ENCODE measurements around the gene ARHGEF2.

The ARHGEF2 gene

DNA sequence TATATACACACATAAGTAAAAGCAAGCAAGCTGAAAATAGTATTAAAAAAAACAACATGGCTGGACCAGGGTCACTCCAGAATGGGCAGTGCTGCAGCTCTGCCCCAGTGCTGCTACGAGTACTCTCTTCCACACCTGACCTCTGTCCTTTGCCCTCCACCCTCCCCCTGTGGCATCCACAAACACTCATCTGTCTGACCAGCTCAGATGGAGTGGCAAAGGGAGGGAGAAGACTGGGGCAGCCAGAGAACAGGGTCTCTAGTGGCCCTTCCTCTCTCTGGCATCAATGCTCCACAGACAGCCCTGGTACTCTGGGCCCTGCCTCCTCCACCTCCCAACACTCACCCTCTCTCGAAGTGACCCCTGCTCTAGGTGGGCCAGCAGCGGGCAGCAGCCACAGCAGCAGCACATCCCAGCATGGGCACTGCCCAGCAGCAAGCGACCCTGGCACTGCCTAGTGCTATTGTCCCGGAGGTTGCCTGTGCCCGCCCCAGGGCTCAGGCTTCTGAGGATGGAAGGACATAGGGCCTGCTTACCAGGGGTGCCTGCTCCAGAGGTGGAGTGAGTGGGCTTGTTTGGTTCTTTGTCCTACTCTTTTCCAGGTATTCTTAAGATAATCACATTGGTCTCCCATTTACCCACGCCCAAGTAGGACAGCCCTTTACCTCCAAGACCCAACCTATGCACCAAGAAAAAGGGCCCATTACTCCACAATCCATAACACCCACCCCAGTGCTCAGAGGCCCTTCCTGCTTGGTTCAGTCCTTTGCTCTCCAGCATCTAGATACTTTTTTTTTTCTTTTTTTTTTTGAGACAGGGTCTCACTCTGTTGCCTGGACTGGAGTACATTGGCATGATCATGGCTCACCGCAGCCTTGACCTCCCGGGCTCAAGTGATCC, 6.2 kb downstream of the ARHGEF2 start:
- DNase-seq, result no peak

DNA sequence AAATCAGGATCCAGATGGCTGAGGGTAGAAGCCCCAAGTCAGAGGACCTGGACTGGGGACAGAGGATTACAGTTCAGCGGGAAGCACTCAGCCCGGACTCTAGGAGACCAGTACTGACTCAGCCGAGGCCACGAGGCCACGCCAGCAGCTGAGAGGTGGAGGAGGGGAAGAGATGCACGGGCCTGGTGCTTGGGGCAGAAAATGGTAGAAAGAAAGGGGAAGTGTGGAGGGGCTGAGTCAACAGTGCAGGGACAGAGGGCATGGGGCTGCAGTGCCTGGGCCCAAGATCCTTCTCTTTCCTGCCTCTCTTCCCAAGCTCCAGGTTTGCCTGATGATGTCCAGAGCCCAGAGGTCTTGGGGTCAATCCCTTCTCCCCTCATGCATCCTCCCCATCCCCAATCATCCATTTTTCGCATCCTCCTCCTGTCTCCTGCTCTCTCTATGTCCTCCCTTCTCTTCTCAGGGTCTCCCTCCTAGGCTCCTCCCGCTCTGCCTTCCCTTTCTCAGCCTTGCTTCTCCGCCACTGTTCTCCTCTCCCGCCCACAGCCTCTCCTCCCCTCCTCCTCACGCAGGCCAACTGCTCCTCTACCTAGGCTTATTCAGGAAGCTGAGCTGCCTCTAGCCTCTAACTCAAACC, 7.7 kb downstream of the ARHGEF2 start:
- DNase-seq, result no peak

DNA sequence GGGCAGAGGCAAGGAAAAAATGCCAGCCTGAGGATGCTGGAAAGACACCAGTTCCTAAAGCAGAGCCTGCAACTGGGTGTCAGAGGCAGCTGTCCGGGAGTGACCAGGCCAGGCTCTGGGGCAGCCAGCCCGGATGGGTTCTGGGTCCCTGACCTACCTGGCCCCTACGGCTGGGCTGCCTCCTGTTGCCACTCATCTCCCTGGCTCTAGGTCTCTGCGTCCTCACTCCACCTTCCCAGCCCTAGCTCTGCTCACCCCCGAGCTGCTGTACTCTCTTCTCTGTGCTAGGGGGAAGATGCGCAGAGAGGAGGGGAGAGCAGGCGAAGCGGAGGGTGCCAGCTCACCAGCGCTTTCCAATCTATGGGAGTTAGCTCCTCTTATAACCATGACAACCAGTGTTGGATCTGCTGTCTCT, 9.0 kb downstream of the ARHGEF2 start:
- DNase-seq, result no peak

DNA sequence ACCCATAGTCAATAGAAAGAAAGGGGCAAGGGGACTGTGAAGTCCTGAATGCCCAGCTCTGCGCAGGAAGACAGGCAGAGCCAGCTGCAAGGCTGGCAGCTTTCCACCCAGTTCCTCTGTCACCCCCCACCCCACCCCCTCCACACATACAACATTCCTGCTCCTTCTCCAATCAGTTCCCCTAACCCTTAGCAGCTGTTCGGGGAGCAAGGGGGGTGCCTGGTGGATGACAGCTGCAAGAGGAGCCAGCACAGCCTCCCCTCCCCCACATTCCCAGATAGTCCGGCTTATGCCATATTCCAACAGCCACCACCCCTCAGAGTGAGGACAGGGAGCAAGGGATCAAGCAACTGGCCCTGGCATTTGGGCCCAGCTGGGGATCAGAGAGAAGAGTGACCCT, 9.7 kb downstream of the ARHGEF2 start:
- DNase-seq, result no peak

DNA sequence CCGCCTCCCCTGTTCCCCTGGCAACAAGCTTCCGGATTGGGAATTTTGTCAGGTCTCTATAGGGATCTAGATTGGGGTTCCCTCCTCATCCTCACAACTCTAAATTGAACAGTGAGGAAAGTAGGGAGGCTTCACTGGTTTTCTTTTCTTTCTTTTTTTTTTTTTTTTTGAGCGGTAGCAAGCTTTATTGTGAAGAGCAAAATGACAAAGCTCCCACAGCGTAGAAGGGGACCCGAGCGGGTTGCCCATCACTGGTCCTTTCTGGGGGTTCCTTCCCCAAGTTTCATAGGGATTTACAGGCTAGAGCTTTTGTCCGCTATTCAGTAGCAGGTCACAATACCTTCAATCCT, 10.3 kb downstream of the ARHGEF2 start:
- DNase-seq, result no peak

DNA sequence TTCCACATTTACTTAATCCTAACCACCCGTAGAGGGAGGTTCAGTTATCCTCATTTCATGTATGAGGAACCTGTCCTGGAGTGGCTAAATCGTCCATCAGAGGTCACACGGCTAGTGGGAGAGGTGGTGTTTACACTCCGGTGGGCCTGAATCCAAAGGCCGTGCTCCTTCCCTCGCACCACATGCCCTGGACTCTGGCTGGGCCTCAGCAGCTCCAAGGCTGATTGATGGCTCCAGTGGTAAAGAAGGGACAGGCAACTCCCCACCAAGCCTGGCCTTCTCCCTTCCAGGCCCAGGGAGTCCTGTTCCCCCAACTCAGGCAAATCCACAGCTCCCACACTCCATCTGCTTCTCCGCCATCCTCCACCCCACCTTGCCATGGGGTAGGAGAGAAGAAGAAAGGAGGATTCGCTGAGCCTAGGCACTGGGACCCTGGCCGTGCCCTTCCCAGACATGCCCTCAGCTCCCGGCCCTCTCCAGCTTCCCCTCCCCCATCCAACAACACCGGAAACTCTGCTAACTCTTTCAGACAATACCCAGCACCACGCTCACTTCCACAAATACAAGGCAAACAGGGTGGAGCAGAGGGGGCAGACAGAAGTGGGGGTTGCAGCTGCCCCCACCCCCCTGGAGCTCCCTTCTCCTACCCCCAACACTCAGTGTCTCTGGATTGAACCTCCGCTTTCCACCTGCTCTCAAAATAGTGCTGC, 10.9 kb downstream of the ARHGEF2 start:
- no peak for DNase-seq

DNA sequence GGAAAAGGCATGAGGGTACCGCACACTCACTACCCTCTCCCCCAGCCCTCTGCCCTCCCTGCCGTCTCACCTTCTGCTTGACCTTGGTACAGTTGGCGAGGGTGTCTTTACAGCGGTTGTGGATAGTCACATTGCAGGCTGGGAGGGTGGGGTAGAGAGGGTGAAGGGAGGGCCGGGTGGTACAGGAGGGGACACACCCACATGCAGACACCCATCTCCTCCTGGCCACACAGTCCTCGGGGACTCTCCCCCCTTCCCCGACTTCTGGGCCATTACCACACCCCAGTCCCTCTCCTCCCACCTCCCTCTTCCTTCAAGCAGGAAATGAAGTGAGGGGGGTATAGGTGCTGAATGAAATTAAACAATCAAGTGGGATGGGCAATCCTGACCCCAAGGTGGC, 11.6 kb downstream of the ARHGEF2 start:
- no peak for DNase-seq

DNA sequence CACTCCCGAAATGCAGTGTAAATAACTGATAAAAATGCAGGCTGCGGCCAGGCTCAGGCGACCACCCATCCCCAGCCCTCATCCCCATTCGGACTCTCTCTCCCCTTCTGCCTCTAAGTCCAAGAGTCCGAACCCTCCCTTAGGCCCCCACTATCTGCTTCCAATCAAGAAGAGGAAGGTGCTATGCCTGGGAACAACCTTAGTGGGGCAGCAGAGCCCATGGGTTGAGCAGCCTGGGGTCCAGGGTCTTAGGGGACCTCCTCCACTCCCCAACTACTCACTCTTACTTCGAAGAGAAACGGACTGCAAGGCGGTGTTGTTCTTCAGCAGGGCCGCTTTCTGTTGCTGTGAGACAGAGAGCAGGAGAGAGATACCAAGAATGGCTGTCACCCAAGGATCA, 12.2 kb downstream of the ARHGEF2 start:
- peak in 1 of 2 experiments; percentile 27 for DNase-seq

DNA sequence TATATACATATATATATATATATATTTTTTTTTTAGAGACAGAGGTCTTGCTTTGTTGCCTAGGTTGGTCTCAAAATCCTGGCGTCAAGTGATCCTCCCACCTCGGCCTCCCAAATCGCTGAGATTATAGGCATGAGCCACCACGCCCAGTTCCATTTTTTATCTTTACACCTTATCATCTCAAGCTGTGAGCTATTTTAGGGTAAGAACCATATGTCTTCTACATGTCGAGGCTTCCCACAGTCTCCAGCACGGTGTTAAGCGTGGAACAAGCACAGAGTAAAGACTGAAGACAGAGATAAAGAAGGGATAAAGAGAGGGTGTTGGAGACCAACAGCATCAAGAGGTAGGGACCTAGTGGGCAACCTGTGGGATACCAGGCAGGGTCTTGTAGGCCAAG, 14.2 kb downstream of the ARHGEF2 start:
- DNase-seq, result no peak

DNA sequence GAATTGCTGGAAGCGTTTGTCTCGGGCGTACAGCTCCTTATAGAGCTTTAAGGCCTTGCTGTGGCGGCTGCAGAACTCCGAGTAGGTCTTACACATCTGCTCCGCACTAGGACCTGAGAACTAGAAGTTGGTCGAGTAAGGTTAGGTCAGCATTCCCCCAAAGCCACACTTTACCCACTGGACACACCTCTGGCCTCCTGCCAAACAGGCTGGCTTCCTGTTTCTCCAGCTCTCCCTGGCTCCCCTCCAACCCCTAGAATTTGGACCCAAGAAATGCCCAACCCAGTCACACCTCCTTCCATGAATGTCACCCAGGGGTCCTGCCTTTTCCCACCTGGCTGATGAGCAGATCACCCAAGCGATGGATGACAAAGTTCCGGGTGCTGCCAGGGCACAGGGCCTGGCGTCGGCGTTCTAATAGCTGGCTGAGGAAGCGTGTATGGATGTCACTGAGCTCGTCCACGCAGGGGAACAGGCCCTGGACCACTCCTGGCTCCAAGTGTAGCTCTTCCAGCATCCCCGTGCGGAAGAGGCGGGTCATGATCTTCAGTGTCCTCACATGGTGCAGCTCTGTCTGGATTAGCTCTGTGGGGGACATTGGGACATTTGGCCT, 15.6 kb downstream of the ARHGEF2 start:
- DNase-seq, result no peak

DNA sequence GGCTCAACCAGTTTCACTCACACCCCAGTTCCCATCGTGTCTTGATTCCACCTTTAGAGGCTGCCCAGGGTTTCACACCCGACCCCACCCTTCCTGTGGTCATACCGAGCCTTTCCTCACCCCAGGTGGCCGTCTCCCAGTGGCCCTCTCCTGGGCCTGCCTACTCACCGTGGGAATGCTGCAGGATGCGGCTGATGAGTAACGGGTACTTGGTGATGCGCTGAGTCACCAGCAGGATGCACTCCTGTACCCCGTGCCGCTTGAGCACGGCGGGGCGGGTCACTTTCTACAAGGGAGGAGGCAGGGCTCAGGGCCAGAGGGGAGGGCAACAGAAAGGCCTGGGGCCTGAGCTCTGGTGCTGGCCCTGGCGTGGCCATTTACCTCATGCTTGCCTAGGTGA, 16.4 kb downstream of the ARHGEF2 start:
- DNase-seq, result no peak

DNA sequence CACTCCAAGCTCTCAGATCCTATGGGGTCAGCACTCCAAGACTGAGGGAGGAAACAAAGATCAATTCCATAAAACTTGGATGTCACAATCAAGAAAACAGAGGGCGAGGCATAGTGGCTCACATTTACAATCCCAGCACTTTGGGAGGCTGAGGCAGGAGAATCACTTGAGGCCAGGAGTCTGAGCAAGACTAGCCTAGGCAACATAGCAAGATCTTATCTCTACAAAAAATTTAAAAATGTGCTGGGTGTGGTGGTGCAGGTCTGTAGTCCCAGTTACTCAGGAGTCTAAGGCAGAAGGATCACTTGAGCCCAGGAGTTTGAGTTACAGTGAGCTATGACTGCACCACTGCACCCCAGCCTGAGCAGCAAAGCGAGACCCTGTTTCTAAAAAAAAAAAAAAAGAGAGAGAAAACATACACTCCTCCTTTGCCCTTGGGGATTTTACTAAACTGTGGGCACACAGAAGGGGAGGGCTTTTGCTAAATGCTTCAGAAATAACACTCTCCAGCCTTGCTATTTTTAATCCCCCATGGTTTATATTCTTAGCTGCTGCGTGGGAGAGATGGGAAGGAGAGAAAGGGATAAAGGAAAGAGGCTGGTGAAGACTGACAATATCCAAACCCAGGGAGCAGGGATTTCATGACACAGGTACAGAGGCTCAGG, 18.1 kb downstream of the ARHGEF2 start:
- no peak for DNase-seq

DNA sequence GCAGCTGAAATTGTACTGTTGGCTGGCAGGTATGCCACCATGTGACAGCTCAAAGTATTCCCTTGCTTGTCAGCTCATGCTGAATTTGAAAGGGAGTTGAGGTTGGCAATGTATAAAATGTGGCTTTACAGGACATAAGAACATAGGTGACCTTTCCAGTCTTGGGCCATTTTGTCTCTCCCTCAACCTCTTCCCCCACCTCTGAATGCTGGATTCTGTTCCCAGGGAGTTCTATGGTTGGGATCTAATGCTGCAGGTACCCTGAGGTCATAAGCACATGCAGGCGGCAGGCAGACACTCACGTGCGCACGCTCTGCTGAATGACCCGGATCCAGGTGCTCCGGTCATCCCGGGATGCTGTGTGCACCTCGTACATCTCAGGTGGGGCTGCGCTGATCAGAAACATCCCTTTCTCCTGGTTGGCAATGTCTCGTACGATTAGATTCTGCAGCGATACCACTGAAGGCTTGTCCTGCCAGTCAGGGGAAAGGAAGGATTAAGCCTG, 20.9 kb downstream of the ARHGEF2 start:
- DNase-seq, result no peak

DNA sequence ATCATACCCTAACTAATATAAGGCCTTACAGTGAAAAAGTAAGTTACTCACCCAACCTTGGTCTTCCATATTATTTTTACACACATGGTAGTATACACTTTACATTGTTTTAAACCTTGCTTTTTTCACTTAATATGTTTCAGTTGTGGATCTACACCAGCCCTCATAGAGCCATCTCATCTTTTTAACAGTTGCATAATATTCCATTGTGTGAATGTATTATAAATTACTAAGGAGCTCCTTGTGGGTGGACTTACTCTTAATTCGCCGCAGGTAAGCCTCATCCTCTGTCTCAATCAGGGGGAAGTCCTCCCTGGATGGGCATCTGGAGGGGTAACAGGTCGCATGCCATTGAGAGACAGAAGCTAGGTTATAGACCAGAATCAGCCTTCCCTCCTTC, 23.7 kb downstream of the ARHGEF2 start:
- DNase-seq, result no peak

DNA sequence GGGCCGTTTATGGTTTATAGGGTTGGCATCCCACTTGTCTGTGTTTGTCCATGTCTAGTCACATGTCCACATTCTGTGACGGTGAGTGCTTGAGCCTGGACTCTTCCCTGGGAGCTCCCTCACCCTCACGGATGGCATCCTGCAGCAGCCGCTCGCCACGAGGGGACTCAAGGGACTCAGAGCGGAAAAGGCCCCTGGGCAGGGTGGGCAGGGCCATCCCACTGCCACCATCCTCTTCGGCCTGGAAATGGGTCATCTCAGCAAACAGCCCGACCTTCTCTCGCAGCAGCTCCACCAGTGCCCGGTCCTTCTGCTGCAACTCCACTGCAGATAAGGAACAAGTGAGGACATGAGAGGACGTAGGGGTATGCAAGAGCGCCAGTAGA, 25.8 kb downstream of the ARHGEF2 start:
- no peak for DNase-seq

DNA sequence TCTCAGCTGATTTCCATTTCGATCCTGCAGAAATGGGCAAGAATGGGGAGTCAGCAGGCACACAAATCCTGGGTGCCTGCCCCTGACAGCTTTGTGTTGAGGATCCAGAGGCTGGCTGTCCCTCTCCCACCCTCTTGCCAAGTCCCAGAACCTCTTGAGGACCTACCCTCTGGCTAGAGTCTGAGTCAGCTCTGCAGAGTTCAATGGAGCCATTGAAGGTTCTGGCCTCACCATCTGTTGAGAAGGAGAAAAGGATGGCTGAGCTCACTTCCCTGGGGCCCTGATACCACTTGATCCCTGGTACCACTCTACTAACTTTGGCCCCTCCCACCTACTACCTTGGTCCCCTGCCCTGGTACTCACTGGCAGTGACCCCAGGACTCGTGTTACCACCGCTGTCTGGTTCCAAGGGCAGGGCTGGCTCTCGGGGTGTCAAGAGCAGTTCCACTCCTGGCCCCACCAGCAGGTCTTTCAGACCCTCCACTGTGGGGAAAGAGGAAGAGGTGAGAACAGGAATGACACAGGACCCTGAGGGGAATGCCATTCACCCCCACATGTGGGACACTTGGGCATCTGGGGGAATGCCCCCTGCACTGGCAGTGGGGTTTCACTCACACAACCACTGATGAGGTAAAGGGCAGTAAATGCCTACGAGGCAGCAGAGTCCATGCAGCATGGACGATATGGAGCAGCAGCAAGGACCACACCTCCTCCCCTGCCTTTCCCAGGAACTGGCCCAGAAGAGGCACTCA, 26.4 kb downstream of the ARHGEF2 start:
- no peak for DNase-seq

DNA sequence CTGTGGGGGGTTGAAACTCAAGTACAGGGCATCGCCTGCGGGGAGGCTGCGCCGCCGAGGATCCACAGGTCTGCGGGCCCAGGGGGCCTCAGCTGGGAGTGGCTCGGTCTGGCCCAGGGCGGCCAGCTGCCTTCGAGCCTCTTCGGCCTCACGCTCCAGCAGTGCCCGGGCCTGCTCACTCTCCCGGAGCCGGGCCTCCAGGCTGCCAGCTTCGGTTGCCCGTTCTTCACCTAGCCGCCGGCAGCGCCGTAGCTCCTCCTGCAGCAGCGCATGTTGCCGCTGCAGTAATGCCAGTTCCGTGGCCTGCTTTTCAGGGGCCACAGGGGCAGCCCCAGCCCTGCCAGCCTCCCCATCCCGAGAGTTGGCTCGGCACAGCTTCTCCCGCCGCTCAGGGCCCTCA, 27.5 kb downstream of the ARHGEF2 start:
- DNase-seq, result no peak

DNA sequence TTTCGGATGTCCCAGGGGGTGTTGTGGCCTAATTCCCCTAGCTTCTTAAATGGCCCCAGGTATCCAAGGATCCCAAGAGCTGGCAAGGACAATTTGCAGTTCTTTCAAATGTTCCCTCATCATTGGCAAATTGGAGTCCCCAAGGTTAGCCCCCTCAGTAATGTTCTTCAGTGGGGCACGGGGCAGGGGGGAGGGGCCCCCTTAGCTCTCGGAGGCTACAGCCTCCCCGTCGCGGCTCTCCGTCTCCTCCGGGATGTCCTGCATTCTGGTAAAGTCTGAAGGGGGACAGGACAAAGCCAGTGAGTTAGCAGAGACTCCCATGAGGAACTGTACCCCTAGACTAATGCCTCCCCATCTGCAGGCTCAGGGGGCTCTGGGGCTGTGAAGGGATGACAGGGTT, 30.6 kb downstream of the ARHGEF2 start:
- no peak for DNase-seq

DNA sequence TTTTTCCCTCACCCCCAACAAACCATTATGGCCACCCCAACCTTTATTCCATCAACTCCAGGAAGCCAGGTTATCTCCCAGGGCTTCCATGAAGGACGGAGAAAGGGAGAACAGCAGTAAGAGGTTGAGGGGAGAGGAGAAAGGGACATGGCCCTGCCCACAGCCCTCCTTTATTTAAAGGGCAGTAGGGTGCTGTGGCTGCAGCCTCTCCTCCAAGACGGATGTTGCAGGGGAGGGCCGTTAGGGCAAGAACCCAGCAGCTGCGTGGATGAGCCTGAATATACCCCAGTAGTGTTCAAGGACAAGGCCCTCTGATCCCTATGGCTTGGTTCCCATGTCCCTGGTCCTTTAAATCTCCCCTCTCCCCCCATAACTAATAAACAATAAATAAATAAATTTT, 31.1 kb downstream of the ARHGEF2 start:
- DNase-seq, result no peak

DNA sequence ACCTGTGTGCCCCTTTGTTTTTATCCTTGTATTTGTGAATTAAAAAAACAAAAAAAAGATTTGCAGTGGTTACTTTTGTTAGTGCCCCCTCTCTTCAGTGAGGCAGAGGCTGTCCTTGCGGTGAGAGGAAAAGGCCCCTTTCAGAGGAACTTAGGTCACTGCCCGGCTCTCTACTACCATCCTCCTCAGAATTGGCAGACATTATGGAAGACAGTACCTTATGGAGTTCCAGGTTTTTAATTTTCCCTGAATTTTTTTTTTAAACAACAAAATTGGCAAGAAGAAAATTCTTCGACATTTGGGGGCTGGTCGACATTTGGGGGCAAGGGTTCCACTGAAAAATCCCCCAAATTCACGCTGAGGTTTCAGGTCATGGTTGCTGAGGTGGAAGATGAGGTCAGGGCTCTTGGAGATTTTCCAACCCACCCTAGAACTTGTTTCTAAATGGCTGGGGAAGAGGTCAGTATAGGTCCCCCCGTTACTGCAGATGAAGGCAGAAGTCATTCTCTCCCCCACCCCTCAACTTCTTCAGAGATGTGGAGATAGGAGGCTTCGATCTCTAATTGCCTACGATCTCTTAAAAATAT, 31.6 kb downstream of the ARHGEF2 start:
- DNase-seq, result no peak

DNA sequence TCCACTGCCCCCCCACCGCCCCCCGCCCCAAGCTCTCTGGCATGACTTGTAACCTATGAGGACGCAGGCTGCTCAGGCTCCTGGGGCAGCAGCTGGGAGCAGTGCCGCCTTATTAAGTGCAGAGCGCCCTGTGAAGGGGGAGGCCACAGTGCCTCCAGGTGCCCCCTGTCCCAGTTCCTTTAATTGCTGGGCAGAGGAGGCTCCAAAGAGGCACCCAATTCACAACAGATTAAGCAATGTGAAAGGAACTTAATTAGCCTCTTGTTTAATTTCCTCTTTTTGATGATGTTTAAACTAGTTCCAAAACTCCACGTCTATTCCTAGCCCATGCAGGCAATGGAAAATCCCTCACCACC, 33.9 kb downstream of the ARHGEF2 start:
- DNase-seq, result no peak
